RPMI8226 (cell line): ENCODE results near the gene CCDC34.

Source experiments
- DNase-seq: peaks from one replicate; pipeline ENCODE4 v3.0.0-alpha.2; 2015

CCDC34 gene

DNA sequence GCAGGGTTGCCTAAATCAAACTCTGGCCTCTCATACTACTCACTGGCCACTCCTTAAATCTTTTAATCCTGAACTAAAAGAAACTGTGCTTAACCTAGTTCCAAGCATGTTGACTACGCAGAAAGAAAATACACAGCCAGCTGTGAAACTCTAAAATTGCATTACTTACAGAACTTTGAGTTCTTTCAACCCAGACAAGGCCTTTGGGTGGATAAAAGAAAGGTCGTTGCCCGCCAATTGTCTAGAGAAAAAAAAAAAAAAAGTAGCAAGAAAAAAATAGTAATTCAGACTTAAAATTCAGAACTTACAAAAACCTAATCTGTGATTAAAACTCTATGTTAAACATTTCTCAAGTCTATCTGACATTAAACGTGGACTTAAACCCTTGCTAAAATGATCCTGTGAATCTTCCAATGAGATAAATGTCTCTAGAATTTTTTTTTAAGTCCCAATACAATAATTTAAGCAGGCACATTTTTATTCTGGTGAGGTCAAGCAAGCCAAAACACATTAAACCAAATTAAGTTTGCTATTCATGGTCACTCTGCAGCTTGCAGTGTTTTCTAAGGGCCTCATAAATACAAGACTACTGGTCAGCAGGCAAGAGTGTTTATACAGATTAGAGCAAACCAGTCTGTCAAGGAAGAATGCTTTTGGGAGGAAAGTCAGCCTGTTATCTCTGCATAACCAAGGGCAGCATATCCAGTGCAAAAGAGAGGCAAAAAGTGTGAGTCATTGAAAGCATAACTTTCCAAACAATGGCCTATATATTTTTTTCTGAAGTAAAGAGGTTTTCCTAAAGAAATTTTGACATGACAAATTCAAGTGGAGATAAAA lies 29.5 kb upstream of the CCDC34 start:
- DNase-seq: no peak

GRCh38 chr11:27391331-27392015 lies 28.5 kb upstream of the CCDC34 start:
- DNase-seq: no peak

- DNase-seq: no peak
Measured at GRCh38 chr11:27390318-27391295, 27.6 kb upstream of the CCDC34 start.

DNA sequence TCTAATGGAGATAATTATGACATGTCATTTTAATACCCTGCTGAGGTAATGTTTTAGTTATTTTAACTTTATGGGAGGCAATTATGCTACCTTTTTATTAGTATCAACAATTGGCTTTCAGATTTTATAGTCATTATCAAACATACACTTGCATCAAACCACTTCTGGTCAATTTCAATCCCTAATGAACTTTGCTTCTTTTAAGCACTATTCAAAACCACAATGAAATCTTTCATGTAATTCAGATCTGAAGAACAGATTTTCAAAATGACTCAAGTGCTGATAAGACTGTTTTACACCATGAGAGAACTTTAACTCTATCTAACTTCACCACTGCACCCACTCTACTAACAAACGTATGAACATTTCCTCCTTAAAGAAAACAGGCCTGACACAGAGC lies 25.9 kb upstream of the CCDC34 start:
- DNase-seq: no peak

GRCh38 chr11:27388001-27388400 lies 25.0 kb upstream of the CCDC34 start:
- DNase-seq: no peak

- DNase-seq: no peak
Measured at GRCh38 chr11:27387362-27387761, 24.3 kb upstream of the CCDC34 start.

GRCh38 chr11:27386181-27386845 lies 23.3 kb upstream of the CCDC34 start:
- DNase-seq: no peak

DNA sequence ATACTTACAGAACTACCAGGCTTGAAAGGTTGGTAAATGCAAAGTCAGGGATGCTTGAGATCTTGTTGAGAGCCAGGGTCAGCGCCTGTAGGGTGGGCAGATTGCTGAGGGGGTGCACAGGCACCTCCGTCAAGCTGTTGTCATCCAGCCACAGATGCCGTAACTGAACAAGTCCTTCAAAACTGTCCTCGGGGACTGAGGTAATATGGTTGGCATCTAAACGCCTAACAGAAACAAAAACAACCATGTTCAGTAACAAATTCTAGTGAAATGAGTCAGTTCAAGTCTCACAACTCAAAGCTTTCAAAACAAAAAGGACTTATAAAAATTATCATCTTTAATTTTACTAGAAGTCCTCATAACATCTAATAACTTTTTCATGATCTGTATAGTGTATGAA lies 22.2 kb upstream of the CCDC34 start:
- no peak for DNase-seq

DNA sequence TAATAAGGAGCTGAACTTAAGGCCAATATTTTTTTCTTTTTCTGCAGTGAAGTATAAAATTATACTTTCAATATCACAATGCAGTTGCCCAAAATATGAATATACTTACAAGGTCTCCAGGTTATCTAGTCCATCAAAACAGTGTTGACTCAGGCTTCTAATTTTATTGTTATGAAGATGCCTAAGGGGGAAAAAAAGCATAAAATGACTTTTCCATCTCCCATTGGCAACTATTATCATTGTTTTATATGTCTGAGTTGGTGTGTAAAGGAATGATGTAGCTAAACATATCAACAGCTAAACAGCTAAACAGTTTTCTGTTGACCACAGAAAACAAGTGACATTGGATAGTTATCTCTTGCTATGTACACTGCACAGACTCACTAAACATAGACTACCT lies 21.2 kb upstream of the CCDC34 start:
- no peak for DNase-seq

DNA sequence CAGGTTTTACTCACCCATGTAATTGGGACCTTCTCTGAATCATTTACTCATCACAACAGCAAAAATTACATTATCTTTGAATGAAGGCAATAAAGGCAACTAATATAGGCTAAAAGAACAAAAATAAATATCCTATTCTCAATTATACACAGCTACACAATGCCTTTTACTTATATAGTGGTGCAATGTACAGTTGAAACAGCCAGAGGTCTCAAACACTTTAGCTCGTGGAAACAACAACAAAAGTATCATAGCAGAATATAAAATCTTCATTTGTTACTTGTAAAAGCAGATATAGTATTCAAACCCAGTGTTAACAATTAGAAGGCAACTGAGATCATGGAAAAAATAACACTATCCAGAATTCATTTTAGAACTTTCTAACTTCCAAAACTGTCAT lies 20.6 kb upstream of the CCDC34 start:
- no peak for DNase-seq

DNA sequence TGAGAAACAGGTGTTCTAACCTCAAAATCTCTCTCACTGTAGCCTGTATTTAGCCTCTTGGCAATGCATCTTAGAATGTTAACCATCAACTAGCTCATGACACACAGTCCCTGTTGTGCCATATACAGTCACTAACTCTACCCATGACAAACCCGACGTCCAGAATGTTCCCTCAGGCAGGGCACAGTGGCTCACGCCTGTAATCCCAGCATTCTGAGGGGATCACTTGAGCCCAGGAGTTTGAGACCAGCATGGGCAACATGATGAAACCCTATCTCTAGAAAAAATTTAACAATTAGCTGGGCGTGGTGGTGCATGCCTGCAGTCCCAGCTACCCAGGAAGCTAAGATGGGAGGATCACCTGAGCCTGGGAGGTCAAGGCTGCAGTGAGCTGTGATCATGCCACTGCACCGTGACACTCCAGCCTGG lies 18.2 kb upstream of the CCDC34 start:
- DNase-seq: no peak

DNA sequence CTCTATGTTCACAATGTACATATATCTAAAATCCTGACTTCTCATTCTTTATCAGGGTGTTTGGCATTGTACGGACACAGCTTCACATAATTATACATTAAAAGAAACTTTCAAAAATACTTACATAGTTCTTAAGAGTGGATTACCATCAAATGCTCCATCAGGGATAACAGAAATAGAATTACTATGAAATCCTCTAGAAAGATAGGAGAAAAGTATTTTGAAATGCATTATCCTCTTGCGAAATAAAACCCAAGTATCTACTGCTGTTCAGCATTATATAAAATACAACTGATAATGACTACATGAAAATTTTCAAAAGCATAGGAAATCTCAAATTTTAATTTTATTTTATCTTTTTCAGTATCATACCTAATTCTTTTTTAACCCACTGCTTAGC lies 17.8 kb upstream of the CCDC34 start:
- DNase-seq: no peak

GRCh38 chr11:27379449-27379848 lies 16.4 kb upstream of the CCDC34 start:
- peak; percentile 7 for DNase-seq

DNA sequence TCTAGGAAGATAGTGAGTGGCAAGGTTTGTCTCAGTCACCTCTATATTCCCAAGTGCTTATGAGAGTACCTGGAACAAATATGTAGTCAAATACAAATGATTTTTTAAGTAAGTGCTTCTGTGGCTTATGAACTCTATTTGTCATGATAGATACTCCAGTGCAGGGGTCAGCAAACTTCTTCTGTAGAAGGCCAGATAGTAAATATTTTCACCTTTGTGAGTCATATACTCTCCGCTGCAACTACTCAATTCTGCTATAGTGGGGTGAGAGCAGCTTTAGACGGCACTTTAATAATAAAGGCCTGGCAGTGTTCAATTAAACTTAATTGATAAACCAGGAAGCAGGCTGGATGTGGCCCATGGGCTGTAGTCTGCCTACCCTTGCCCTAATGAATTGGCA lies 12.4 kb upstream of the CCDC34 start:
- DNase-seq: no peak

DNA sequence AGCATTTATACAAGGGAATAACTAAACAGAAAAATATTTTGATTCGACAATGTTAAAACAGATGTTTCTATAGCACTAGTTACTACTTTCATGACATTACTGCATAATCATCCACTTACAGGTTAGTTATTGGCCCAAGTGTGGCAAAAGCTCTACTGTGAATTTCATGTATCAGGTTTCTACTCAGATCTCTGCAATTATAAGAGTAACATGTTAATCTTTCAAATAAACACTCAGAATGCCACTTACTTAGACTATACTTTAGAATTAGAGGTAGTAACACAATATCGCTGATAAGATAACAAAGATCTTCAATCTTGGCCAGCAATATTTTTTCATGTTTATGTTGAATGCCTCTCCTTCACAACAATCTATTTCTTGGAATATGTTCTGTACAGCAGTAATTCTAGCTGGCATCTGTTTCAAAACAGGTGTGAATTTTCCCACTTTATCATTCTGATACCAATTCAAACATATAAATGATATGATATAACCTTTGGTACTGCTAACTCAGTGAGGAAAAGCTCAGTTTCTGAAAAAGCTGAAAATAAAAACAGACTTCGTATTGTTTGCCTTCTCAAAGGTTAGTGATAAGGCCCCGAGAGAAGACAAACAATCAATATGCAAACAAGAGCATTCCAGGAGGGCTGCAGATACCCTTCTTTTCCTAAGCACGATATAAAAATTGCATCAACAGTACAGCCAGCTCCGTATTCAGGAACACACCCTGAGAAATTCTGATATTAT lies 11.0 kb upstream of the CCDC34 start:
- no peak for DNase-seq

- DNase-seq: no peak
Measured at GRCh38 chr11:27373392-27373791, 10.4 kb upstream of the CCDC34 start.

GRCh38 chr11:27372164-27372563 lies 9.1 kb upstream of the CCDC34 start:
- DNase-seq: no peak

DNA sequence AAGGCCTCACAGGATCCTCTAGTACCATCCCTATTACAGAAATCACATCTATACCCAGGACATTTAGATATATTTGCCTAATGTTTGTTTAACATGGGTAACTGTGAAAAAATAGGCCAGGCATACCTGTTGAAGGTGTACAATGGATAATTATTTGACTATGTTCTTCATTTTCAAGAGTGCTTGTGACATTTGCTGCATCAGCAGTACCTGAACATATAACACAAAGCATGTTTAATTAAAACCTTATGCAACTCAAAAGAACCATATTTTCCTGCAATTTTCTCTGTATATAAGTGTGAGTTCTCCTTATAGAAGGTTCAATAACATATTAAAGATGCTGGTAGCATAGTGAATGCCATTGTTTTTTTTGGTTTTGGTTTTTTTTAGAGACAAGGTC lies 8.5 kb upstream of the CCDC34 start:
- DNase-seq: no peak

DNA sequence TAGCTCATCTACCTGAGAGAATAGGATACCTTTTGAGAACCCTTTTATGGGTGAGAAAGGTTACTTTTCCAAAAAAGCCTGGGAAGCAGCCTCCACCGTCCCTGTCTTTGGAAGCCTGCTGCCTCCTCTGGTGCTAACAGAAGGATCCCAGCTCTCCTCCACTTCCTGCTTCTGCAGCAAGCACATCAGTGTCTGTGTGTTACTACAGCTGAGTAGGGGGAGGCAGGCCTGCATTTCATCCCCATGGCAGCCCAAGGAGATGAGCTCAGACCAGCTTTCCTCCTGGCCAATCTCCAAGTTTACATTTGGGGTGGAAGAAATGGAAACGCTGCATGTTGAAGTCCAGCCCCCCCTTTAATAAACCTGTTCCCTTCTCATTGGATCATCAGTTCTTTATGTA lies 7.4 kb upstream of the CCDC34 start:
- no peak for DNase-seq

DNA sequence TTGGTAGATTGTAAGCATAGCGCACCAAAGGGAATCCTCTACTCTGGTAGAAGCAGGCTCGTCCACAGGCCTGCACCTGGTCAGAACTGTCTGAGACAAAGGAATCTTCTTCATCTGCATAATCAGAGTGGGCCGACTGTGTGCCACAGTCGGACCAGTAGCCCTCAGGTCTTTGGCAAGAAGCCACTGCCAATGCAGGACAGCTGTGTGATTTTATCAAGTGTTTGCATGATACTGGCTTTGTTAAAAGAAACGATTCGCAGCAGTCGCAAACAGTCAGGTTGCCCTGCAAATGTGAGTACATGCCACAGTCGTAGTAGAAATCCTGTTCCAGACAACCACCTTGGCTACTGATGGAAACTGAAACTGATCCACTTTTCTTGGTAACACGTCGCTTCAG lies 4.9 kb upstream of the CCDC34 start:
- no peak for DNase-seq

DNA sequence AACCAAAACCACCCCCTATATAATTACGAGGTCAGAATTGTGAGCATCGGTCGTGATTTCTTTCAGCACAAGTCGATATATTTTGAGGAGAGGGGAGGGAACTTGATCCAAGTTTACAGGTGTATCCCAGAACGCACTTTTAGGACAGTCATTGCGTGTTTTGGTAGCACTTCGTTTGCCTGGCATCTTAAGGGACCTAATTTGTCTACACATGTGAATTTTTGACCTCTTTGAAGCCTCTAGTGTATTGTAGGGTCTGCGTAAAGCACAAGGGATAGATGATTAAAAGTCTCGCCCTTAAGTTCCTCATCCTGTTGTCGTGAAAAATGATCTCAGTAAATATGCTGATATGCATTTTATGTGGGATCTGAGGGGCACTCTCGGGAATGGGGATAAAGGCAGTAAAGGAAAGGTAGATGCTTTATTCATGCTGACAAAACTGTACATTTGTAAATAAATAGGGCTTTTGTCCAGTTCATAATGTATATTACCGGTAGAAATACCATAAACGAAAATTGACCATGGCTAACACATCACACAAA lies 632 bp upstream of the CCDC34 start:
- DNase-seq: no peak
